GM12878 (cell line): ENCODE data around the gene PLEKHJ1.

Experiments used
- EZH2 ChIP-seq: IDR thresholded peaks from 2 replicates; pipeline ENCODE4 v1.6.1; 2012; ENCODE audit warnings: low read depth, mild to moderate bottlenecking, control low read depth, inconsistent platforms, low read length, borderline replicate concordance; ENCODE audit not compliant: control insufficient read depth
- POLR2A ChIP-seq: IDR thresholded peaks from 2 replicates; pipeline ENCODE4 v1.6.1; 2011; ENCODE audit warnings: low read depth, mild to moderate bottlenecking, low read length
- ZNF384 ChIP-seq: IDR thresholded peaks from 2 replicates; pipeline ENCODE4 v1.6.1; 2012; ENCODE audit warnings: low read depth, mild to moderate bottlenecking, low read length, improper control_type of control experiment, borderline replicate concordance
- TF ChIP-seq, protein P1 (sequence below): IDR thresholded peaks from 2 replicates; pipeline ENCODE4 v1.6.1; 2011; ENCODE audit warnings: low read depth, mild to moderate bottlenecking, low read length, moderate library complexity, borderline replicate concordance; ENCODE audit errors: extremely low read depth

DNA sequence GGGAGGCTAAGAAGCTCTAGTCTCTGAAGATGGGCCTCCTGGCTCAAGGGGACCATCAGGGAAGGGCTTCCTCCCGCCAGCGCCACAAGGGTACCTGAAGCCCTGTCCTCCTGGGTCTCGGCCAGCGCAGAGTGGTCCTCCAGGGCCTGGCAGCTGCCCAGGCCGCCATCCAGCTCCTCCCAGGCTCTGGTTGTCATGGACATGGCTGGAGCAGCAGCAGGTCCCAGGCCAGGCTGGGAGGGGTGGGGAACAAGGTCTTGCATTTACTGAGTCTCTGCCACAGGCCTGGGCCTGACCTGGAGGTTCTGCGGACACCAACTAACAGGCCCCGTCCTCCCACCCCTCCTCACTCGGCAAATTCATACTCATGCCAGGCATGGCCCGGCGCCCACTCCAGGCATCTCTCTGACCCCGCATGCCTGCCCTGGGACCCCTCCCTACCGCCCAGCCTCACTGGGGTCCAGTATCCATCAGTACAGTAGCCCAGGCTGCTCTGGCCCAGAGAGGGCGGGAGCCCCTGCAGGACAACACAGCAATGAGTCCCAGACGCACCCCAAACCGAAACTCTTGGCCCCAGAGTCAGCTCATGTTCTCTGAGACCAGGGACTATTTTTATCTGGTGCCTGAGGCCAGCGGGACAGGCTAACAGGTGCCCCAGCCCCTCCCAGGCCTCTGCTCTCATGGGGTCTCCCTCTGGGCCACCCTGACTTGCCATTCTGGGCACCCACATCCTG is 19.1 kb upstream of the PLEKHJ1 start:
- TF ChIP-seq, protein P1, sequence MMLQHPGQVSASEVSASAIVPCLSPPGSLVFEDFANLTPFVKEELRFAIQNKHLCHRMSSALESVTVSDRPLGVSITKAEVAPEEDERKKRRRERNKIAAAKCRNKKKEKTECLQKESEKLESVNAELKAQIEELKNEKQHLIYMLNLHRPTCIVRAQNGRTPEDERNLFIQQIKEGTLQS, result no peak
- TF ChIP-seq POLR2A (no peak), ZNF384 (no peak), EZH2 (no peak)
